GM21786 (cell line): Measurements from ENCODE around the gene ZBTB20.
"Not testable (repeated sequence)": the region's sequence is repeated elsewhere in the genome, so short reads cannot be mapped to it uniquely, and the experiment has no call there.

Source experiments
- ATAC-seq: cut with Tn5 transposase; IDR thresholded peaks from one replicate; pipeline ENCODE4 v1.9.1; 2021; ENCODE audit not compliant: unreplicated experiment

The ZBTB20 gene

GRCh38 chr3:115148142-115148790 lies 1.2 kb upstream of the ZBTB20 start:
- peak; percentile 1 for ATAC-seq

DNA sequence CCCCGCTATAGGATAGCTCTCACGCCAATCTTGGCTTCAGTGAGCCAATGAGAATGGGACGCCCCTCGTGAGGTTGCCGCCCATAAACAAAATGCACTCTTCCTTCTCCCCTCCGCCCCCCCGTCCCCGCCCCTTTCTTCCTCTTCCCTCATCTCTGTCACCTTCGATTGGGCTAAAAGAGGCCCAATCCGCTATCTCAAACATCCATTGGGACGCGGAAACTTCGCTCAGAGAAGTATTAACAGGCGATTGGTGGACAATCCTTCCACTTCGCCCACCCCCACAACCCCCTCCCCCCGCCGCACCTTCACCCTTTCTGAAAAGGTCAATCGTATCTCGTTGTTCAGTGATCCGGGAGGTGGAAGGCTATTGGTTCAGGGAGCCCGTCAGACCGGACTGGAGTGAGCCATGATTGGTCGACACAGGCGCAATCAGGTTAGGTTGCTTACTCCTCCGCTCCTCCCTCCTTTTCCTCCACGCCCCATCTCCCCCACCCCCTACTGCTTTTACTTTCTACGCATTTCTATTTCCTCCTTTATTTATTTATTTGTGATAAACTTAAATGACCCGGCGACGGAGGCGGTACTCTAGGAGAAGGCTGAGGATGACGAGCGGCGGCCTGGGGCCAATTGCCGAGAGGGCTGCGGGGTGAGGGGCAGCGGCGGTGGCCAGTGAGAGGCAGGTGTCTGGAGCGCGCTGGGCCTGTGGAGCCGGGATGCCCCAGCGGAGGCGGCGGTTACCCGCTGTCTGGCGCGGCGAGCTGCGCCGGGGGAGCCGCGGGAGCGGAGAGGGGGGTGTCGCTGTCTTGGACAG lies 447 bp upstream of the ZBTB20 start:
- ATAC-seq: peak; percentile 77

DNA sequence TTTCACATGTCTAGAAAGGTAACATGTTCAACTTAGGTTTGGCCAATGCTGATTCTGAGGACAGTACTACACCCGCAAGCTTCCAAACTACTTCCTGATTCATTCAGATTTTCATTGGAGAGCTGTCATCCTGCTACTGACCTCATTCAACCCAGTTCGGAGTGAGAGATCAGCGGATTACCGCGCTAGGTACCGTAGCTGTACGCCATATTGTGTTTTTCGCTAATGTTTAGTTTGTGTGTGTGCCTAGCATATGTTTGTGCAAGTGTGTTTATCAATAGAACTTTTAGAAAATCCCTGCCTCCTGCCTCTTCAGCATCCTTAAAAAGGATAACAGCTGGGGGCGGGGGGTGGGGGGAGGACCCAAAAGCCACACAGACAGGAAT lies 1.1 kb downstream of the ZBTB20 start:
- no peak for ATAC-seq

DNA sequence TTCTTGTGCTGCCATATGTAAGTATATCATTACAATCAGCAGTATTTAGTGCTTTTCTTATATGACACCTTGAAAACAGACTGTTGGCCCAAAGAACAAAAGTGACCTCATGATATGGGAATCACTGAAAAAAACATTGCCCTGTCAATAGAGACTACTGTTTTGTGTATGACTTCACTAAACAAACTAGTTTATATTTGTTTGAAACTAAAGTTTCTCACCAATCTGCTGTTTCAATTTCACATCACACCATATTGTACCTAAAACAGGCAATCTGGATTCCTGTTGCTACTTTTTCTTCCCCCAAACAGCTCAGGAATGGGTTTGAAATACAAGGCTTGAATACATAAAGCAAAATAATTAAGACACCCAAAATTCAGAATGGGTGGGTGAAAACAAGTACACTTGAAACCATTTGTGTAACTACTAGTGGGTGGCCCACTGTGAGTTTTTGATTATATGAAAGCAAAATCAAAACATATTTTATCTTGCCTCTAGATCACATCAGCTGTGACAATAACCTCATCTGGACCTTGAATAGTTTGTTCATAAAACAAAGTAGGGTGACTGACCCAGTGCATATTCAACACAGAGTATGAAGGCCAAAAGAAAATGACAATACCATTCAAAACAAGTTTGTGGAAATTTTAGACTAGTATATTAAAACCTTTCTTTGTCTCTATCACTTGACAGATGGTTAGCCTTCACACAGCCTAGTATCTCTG lies 5.9 kb downstream of the ZBTB20 start:
- ATAC-seq: peak; percentile 73

DNA sequence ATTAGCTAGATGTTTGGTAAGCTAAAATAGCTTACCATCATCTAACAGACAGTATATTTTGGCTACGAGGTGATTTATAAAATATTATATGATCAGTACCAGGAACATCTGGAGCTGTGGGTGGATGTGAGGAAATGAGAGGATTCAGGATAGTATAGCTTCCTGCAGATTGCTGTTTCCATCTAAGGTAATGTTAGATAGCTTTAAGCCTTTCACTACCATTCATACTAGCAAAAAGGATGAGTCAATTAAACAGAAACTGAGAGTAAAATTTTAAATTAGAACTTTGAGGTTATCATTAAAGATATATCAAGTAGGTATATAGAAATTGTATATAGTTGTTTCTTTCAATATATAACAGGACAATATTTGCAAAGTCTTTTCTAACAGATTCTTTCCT lies 8.0 kb downstream of the ZBTB20 start:
- peak; percentile 35 for ATAC-seq

- no peak for ATAC-seq
Observed at GRCh38 chr3:115134648-115135347, 12.3 kb downstream of the ZBTB20 start.

DNA sequence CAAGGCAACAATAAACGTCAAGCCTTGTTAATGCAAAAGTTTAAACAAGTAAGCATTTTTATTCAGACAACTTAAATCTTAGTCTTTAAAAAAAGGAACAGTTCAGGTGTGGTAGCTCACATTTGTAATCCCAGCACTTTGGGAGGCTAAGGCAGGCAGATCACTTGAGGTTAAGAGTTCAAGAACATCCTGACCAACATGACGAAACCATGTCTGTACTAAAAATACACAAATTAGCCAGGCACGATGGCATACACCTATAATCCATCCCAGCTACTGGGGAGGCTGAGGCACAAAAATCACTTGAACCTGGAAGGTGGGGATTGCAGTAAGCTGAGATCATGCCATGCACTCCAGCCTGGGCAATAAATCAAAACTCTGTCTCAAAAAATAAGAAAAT lies 19.9 kb downstream of the ZBTB20 start:
- no peak for ATAC-seq

DNA sequence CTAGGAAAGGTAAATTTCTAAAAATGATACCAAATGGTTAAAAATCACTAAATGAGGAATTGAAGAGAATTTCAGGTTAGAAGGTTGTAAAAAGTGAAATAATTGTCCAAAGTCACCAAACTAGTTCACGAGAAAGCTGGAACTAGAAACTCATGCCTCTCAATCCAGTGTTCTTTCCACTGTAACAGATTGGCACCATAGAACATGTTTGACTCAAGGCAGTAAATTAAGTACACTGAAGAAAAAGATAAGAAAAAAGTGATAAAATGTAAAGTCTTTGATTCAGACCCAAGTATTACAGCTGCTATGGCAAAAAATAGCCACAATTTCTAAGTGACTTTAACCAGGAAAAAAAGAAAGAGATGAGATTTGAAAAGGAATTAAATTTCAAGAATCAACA lies 26.5 kb downstream of the ZBTB20 start:
- ATAC-seq: no peak

GRCh38 chr3:115113367-115113766 lies 33.7 kb downstream of the ZBTB20 start:
- no peak for ATAC-seq

GRCh38 chr3:115111632-115112031 lies 35.5 kb downstream of the ZBTB20 start:
- no peak for ATAC-seq

GRCh38 chr3:115110830-115111229 lies 36.3 kb downstream of the ZBTB20 start:
- no peak for ATAC-seq

- not testable (repeated sequence) for ATAC-seq
Observed at GRCh38 chr3:115110066-115110465, 37.0 kb downstream of the ZBTB20 start.

GRCh38 chr3:115108614-115109013 lies 38.5 kb downstream of the ZBTB20 start:
- ATAC-seq: no peak

GRCh38 chr3:115102046-115102445 lies 45.0 kb downstream of the ZBTB20 start:
- no peak for ATAC-seq

- ATAC-seq: no peak
Observed at GRCh38 chr3:115100806-115101205, 46.3 kb downstream of the ZBTB20 start.

- ATAC-seq: peak; percentile 81
Observed at GRCh38 chr3:115099986-115100571, 47.0 kb downstream of the ZBTB20 start.

DNA sequence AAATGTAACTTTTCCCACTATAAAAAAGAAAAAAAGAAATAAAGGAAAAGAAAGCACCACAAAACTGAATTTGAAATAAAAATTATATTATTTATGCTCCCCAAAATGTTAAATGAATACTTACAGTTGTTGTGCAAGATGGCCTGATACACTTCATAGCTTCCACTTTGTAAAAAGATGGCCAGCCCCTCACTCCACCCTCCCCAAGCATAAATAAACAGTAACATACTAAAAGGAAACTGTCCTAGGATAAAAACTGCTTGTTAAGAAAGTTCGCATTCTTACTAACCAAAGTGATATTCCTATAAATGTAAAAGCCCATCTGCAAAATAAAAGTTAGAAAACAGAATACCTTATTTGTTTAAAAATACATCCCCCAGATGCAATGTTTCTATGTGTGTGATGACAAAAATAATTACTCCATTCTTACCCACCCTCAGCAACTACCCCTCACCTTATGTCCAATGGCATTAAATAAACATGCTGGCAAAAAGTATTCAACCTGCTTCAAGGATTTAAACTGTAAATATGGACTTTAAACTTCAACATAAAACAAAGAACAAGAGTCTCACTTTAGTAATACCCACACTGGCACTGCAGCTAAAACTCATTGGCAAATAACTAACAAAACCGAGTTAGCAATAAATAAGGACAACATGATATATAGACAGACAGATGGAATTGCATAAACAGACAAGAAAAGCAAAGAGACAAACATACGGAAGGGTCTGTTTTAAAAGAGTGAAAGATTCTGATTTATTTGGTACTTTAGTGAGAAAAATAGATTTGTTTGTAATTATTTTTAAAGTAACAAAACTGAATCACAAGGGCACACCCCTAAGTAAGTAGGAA lies 47.7 kb downstream of the ZBTB20 start:
- ATAC-seq: no peak

- no peak for ATAC-seq
Observed at GRCh38 chr3:115098354-115099073, 48.6 kb downstream of the ZBTB20 start.

DNA sequence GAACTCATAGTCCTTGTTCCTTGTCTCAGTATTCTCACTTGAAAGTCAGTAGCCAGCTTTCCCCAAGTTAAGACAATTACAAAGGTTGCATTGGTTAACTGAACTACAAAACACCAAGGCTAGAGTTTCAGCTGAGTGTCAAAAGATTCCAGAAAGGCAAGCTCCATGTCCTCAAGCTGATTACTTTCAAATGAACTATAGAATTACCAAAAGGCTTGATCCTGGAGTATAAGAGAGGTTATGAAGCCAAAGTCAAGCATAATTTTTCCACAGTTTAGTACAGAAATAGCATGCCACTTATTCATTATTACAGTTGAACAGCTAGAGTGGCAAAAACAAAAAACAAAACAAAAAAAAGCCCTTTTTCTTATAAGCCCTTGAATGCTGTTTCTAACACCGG lies 51.9 kb downstream of the ZBTB20 start:
- ATAC-seq: no peak
